ENCODE measurements around the gene GALNT2.

The GALNT2 gene

GRCh38 chr1:230124186-230125128 lies 57.4 kb downstream of the GALNT2 start:
- TF ChIP-seq CTCF (IDR thresholded peaks at IDR 0.05) (no peak), ZFX (IDR thresholded peaks at IDR 0.05; ENCODE audit: borderline replicate concordance) (no peak)
- no peak overlapping the region for H3K27ac ChIP-seq

DNA sequence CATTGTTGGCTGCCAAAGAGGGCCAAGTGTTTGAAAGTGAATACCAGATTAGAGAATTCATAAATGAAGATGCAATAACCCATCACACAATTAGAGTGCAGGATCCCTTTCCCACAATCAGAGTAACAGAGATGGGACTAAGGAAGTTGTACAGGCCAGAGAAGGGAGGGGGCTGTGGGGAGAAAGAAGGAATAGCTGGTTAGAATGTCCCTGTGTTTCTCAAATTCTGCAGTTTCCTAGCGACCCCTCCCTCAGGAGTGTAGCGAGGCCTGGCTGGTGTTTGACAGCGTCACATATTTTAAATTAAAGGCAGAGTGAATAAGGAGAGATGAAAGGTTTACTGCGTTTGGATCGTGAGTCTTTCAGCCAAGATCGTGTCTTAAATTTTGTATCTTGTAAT lies 58.1 kb downstream of the GALNT2 start:
- TF ChIP-seq CTCF (IDR thresholded peaks at IDR 0.05) (no peak), ZFX (IDR thresholded peaks at IDR 0.05; ENCODE audit: borderline replicate concordance) (no peak)
- no peak overlapping the region for H3K27ac ChIP-seq

DNA sequence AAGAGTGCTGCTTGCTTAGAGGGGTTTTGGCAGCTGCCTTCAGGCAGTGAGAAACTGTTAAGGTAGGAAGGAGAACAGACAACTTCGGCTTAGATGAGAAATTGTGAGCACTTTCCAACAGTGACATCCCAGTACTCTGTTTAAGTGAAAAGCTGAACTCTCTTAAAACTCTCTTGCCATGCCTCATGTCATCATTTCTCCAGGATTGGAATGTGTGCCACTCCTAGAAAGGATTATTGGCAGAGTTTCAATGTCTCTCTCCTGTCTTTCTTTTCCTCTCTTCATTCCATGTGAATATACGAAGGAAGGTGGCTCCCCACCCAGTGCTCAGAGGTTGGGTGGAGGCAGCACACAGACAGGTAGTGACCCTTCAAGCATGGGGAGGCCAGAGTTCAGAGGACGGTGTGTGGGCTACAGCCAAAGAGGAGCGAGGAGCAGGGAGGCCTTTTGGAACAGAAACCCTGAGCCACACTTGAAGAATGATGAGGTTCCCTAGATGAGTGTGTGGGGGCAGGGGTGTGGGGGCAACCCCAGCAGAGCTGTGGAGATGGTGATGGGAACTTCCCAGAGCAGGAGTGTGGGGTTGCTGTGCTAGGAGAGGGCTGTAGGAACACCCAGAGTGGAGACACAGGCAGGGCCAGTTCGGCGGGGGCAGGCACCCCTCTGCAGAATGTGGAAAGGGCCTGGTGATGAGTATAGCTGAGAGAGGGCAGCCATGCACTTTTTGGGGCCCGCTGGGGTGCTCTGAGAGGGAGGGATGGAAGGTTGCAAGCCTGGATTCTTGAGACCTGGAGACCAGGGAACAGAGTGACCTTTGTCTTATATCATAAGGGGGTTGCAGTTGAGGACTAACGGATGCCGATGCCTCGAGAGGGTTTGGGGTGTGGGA lies 58.8 kb downstream of the GALNT2 start:
- no peak for TF ChIP-seq ZFX (IDR thresholded peaks at IDR 0.05; ENCODE audit: borderline replicate concordance)
- TF ChIP-seq CTCF (IDR thresholded peaks at IDR 0.05) = no peak
- no peak overlapping the region for H3K27ac ChIP-seq

- no peak for TF ChIP-seq CTCF (IDR thresholded peaks at IDR 0.05)
- no peak for TF ChIP-seq ZFX (IDR thresholded peaks at IDR 0.05; ENCODE audit: borderline replicate concordance)
- no peak overlapping the region for H3K27ac ChIP-seq
Measured at GRCh38 chr1:230126529-230127104, 59.6 kb downstream of the GALNT2 start.

- H3K27ac ChIP-seq = no peak overlapping the region
- TF ChIP-seq CTCF (IDR thresholded peaks at IDR 0.05) (no peak), ZFX (IDR thresholded peaks at IDR 0.05; ENCODE audit: borderline replicate concordance) (no peak)
Measured at GRCh38 chr1:230127105-230128054, 60.3 kb downstream of the GALNT2 start.

- no peak overlapping the region for H3K27ac ChIP-seq
- no peak for TF ChIP-seq ZFX (IDR thresholded peaks at IDR 0.05; ENCODE audit: borderline replicate concordance)
- TF ChIP-seq CTCF (IDR thresholded peaks at IDR 0.05) = no peak
Measured at GRCh38 chr1:230128569-230129285, 61.7 kb downstream of the GALNT2 start.
